Measurements from ENCODE around the gene PDE4D.
"Not testable (repeated sequence)": the region's sequence is repeated elsewhere in the genome, so short reads cannot be mapped to it uniquely, and the experiment has no call there.

The PDE4D gene

DNA sequence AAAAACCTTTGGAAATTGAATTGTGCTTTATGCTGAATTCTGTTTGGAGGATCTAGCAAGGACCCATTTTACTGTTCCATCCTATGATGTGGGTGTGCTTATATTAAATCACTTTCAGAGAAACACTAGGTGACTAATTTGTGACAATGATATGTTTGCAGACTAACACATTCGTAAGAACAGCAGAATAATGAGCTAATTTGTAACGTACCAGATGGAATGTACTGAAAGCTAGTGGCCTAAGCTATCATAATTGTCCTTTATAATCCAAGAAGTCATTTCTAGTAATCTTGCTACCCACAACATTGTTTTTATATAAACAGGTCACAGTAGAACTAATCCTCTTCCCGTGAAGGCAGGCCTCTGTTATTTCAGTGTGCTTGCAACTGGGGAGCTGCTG, 292.5 kb downstream of the PDE4D start:
- DNase-seq, result no peak

- DNase-seq, result no peak
Observed at GRCh38 chr5:59600153-59600552, 293.4 kb downstream of the PDE4D start.

- DNase-seq, result no peak
Observed at GRCh38 chr5:59599729-59600128, 293.8 kb downstream of the PDE4D start.

DNA sequence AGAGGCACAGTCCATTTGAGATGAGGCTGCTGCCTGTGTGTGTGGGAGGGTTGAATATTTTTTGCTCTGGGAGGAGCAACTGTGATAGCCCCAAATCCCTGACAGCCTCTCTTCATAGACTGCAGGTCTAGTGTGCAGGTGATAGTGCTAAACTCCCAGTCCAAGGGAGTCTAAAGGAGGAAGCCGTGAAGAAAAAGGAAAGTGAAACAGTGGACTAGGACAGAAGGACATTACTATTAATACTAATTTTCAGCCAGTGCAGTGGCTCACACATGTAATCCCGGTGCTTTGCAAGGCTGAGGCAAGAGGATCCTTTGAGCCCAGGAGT, 295.0 kb downstream of the PDE4D start:
- no peak for DNase-seq

DNA sequence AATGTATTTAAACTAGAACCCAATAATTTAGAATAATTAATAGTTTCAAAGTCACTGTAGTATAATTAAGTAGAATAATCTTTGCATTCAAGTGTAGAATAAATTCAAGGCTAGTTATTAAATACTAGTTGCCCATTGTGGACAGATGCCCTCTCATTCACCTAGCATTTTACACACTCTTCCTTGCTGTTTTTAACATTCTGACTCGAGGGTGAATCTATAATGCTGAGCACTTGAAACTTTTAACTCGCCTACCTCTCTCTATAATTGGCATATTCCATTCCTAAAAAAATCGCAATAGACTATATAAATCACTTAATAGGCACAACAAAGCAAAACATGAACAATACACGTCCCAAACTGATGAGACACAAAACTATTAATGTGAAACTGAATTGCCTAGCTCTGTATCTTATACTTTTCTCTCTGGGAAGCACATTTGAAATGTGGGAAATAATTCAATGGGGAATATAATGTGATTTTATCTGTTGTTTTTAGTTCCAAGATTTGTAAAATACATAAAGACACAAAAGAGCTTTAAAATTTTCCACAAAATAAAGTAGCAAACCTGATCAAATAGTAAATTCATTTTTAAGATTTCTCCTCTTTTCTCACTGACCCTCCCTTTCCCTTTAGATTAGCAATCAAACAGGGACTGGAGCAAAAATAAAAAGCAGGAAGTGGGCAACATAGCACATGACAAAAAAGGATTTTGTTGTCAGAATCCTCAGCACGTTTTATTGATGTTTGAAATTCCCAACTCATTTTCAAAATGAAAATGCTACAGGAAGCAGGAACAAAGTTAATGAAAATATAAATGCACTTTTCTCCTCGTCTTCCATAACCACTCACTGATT, 295.6 kb downstream of the PDE4D start:
- no peak for DNase-seq

DNA sequence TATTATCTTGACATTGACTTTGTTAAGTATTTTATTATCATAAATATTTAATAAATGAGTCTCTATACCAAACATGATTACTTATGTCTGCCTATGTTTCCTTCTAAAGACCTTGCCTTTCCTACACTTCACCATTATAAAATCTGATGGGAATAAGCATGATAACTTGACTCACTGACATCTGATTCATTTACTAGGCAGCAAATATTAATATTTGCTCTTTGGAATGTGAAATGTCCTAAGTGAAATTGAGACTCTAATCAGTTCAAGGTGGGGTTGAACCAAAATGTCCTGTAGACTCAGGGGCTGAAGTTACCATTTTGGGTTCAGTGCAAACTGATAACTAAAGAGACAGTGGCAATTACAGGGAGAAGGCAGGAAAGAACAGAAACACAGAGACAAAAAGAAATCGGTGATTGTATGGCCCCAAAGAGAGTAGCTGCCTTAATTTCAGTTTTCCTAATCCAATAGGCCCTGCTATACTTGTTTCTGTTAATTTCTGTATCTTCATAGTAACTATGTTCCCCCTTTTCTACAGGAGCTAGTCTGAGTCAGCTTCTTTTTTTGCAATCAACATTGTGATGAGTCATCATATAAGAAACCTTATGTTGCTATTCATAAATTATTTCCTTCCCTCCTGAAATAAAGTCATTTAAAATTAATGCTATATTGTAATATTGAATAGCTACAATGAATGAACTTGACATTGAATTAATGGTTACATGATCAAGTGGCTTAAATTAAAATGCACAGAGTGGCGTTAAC, 296.8 kb downstream of the PDE4D start:
- DNase-seq, result no peak

DNA sequence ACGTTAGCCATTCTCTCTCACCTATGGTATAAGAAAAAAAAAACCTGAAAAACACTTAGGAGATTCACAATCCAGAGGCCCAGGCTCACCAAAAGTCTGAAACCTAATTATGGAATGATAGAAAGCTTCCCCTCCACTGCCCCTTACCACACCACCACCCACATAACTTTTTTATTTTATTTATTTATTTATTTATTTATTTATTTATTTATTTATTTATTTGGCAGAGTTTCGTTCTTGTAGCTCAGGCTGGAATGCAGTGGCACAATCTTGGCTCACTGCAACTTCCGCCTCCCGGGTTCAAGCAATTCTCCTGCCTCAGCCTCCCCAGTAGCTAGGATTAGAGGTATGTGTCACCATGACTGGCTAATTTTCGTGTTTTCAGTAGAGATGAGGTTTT, 299.4 kb downstream of the PDE4D start:
- DNase-seq, result not testable (repeated sequence)

DNA sequence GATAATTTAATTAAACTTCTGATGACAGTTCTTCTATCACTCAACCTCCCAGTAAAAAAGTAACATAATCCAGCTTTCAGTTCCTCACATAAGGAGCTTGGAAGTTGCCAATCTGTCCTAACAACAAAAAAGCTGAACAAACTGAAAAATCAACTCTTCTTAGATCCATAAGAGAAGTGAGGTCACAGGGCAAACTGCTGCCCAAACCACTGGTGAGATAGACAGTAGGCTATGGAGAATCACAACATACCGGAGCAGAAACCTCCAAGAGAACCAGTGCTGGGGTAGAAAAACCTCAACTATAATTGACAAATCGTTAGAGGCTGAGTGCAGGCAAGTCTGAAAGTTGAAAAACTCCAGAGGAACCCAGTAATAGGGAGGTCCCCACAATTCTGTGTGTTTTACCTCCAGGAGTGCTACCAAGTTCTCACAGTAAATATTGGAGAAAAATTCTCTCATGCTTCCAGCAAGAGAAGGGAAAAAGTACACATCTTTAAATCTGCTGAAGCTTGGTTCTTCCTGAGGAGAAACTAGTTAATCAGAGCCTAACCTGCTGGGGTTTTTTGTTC, 300.0 kb downstream of the PDE4D start:
- DNase-seq, result no peak

DNA sequence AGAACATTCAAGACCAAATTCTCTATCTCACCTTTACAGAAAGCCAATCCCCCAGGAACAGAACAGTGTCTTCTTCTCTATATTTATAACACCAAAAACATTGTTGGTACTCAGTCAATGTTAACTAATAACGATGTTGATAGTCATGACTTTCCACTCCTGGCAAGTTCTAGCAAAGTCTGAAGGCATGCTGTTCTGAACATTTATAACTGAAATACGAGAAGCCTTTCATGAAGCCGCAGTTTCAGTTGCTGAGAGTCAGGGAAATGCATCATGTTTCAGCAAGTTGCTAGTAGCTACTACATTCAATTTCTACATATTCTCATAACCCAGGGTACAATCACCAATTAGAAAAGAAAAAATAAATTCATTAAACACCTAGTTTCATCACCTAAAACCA, 301.4 kb downstream of the PDE4D start:
- no peak for DNase-seq

- no peak for DNase-seq
Observed at GRCh38 chr5:59591162-59591561, 302.4 kb downstream of the PDE4D start.

- no peak for DNase-seq
Observed at GRCh38 chr5:59588922-59589321, 304.6 kb downstream of the PDE4D start.

GRCh38 chr5:59587489-59588337, 305.8 kb downstream of the PDE4D start:
- no peak for DNase-seq

GRCh38 chr5:59586841-59587240, 306.7 kb downstream of the PDE4D start:
- no peak for DNase-seq

- no peak for DNase-seq
Observed at GRCh38 chr5:59584858-59585846, 308.4 kb downstream of the PDE4D start.

DNA sequence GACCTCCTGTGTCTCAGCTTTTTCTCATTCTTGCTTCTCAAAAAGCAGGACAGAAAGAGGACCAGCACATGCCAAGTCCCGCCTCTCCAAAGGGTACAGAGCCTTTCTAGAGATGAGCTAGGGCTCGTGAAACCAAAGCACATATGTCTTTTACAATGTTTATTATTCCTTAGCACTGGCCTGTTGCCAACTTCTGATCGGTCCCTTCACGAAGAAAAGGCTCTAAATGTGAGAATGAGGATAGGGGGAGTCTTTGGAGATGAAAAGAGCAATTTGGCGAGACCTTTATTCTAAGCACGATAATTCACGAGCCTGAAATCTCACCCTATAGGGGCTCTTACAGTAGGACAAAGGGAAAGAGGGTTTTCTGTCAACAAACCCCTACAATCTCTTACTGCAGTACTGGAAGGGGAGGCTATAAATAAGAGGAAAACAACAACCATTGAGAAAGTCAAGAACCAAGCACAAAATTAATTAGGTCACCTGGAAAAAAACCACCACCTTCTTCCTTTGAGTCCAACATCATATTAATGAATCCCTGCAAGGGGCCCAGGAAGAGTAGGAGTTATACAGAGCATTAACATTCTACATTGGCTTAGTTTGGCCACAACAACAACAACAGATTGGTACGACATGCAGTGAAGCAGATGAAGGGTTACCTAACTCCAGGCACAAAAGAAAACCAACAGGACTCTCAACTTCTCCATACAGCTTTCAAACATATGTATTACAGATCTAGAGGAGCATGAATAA, 309.5 kb downstream of the PDE4D start:
- no peak for DNase-seq

- DNase-seq, result no peak
Observed at GRCh38 chr5:59583151-59583809, 310.2 kb downstream of the PDE4D start.

DNA sequence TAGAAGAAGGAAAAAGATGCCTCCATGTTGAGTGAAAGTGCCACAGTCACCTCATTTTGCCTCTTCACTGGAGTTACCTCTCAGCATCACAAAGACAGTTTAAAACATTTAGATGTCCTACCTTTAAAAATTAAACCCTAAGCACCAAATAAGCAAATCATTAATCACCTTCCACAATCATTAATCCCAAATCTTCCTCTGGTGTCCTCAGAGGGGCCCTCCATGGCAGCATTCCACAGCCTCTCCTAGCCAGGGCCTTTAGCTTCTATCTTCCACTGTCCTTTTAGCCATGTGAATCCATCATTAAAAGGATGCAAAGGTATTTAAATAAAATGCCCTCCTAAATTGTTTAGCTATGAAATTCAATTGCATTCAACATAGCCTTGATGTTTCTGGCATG, 310.8 kb downstream of the PDE4D start:
- DNase-seq, result no peak

- DNase-seq, result no peak
Observed at GRCh38 chr5:59579824-59580167, 313.7 kb downstream of the PDE4D start.

GRCh38 chr5:59579101-59579823, 314.3 kb downstream of the PDE4D start:
- no peak for DNase-seq

GRCh38 chr5:59577485-59577884, 316.0 kb downstream of the PDE4D start:
- no peak for DNase-seq

Data from activated CD4-positive, alpha-beta T cell treated with anti-CD3 and anti-CD28 coated beads, Interleukin-2, amount 50 U/mL, for 1 hour (primary cell).